CD4-positive, alpha-beta T cell treated with Interleukin-10 for 1 hour (primary cell): ENCODE results near the gene DYNLRB1.

ENCODE experiments used
- DNase-seq: peaks from one replicate; pipeline ENCODE4 v3.0.0-alpha.2; 2020

The DYNLRB1 gene

DNA sequence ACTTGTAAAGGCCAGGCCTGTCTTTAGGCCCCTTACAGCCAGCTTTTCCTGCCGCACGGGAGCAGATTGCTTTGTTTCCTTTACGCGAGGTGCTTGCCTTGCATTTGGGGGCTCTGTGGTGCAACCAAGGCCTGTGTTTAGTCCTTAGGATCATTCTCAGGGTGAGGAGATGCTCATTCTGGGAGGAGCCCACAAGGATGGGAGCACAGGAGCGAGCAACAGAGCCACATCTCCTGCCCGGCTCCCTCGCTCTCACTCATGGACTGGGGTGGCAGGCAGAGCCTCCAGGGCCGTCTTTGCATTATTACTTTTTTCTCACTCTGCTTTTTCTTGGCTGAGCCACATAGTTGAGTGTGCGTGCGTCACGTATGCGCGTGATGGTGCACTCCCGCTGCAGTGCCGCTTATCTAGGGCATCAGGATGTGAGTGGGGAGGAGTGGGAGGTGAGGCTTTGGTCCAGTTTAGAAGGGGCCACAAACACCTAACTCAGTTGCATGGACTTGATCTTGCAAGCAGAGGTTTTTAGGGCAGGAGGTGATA, 19.1 kb downstream of the DYNLRB1 start:
- no peak for DNase-seq

DNA sequence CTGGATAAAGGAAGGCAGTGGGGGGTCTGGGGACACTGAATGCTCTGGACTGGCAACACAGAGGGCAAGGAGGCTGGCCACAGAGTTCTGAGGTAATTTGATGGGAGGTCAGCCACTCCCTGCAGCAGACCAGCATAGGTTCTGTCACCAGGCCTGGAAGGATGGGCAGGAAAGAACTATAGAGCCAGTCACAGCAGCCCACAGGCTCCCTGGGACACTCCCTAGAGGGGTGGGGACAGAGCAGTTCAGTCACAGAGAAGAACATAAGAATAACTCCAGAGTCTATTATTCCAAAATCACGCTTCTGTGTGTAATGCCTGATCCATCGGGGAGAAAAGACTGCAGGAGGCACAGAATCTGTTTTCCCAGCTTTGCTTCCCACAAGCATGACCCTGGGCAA, 19.6 kb downstream of the DYNLRB1 start:
- DNase-seq = no peak

DNA sequence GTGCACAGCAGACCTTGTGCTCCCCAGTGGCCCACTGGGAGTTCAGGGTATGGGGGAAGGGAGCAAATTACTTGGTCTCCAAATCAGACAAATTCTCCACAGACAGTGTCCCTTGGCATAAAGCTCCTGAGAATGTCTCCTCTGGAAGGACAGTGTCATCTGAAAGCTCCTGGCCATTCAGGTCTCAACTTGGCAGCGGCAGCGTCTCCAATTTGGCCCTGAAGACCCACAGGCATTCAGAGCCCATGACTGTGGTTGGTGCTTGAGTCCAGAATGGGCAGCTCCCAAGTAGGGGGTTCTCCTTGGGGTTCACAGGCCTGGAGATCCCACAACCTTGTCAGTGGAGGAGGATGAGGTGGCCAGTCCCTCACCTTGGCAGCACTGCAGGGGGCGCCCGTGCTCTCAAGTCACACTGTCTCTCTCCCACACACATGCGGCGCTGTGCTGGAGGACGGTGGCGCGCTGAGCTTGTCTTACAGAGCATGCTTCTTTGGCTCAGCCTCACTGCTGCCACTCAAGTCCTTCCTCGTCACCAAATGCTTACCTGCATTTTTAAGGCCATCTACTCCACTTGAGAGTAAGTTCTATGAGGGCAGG, 20.7 kb downstream of the DYNLRB1 start:
- peak; percentile 59 for DNase-seq

DNA sequence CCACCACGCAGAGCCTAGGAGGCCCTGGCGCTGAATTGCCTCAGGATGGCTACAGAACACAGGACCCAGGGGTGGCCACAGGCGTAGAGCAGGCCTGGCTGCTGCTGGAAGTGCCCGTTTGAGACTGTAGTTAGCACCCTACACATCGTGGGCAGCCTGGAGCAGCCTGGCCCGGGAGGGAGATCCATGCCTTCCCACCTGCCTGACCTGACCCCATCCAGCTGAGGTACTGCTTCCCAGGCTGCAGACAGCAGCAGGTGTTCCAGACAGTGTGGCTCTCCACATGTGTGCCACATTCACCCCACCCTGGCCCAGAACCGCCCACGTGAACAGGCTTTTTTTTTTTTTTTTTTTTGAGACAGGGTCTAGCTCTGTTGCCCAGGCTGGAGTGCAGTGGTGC, 21.4 kb downstream of the DYNLRB1 start:
- DNase-seq = no peak

DNA sequence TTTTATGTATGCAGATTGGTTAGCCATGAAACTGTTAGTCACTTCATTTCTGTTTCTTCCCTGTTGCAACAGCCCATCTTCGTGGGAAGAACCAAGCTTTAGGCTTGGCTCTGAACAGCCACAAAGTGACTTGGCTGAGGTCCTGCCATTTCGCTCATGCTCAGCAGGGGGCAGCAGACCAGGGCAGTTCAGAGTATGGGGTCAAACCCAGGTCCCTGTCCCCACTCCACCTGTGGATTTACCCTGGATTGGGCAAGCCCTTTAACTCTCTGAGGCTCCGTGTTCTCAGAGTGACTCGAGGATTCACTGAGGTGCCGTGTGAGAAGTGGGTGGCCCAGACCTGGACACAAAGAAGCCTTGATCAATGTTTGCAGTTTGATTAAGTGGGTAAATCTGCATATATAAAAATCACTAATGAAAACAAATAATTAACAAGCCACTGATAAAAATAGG, 22.5 kb downstream of the DYNLRB1 start:
- peak; percentile 65 for DNase-seq

DNA sequence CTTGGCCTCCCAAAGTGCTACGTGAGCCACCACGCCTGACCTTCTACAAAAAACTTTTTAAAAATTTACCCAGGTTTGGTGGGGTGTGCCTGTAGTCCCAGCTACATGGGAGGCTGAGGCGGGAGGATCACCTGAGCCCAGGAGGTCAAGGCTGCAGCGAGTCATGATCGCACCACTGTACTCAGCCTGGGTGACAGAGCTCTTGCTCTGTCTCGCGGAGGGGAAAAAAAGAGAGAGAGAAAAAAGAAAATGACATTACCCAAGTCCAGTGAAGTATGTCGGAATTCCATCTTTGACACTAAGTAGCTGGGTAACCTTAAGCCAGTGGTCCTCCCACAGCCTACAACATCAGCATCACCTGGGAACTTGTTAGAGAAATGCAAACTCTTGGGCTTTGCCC, 23.5 kb downstream of the DYNLRB1 start:
- DNase-seq = no peak

DNA sequence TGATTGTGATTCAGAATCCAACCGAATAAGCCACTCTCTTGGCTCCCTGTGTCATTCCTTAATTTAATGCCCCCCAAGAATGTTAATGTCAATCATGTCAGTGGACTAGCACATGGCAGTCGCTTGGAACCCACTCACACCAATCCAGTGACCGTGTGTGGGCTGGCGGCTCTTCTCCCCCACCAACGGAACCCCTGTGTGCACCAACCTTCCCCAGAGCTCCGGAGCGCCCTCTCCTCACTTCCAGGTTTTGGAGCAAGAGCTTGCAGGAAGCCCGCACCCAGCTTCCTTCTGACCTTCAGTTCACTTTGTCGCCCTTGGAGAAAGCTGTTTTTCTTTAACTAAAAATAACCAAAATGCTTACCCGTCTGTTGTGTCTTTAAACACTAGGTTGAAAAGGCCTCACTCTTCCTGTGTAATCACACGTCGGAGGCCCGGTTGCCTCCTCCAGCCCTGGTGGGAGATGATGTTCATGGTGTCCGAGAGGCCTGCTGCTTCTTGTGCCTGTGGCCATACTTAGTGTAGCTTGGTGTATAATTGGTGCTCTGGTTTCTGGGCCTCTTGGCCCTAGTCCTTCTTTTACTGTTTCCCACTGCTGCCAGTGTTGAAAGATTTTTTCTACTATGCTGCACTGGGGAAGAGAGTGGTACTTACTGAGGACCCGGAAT, 24.5 kb downstream of the DYNLRB1 start:
- no peak for DNase-seq

DNA sequence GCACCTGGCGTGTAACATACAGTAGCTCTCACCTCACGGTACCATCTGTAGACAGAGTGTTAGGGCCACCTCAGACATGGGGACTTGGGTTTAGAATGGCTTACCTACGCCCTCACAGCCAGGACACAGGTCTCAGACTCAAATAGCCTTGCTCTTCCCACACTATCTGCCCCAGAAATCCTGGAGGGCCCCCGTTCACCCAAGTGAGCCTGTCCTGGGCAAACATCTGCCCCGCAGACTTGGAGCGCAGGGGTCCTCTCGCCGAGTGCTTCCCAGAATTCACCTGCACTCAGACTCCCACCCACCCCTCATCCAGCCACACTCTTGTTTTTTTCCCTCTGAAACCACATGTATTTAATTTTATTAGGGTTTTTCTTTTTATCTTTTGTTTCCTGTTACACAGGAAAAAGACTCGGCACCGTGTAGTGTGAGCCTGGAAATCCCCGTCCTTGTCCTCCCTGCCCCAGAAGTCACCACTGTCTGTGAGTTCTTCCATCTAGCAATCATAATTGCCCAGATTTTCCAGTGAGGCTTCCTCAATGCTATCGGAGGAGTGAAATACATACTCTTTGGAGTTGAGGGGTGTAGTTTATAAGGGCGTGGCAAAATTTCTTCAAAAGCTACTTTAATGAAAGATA, 25.2 kb downstream of the DYNLRB1 start:
- DNase-seq = peak; percentile 66

DNA sequence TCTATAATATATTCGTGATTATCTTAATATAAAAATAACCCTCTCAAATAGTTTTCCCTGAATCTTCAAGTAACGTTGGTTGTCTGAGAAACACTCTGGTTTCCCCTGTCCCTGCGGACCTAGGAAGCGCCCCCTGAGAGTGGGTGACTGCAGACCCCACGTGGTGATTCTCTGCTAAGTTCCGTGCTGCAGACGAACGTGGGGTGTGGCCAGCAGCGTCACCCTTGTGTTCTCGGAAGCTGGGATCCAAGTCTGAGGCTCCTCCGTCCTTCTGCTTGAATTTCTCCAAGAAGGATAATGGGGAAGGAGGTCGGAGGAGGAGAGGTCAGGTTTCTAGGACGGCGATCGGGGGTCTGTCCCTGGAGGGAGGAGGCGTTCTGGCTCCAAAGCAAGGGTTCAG, 25.7 kb downstream of the DYNLRB1 start:
- no peak for DNase-seq

DNA sequence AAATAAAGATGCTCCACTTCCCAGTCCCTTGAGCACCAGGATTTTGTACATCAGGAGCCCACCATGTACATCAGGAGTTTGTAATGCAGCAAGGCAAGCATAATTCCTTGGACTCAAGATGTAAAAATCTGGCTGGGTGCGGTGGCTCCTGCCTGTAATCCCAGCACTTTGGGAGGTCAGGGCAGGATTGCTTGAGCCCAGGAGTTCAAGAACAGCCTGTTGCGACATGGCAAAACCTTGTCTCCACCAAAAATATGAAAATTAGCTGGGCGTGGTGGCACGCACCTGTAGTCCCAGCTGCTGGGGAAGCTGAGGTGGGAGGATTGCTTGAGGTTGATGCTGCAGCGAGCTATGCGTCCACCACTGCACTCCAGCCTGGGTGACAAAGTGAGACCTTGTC, 26.2 kb downstream of the DYNLRB1 start:
- DNase-seq = no peak

DNA sequence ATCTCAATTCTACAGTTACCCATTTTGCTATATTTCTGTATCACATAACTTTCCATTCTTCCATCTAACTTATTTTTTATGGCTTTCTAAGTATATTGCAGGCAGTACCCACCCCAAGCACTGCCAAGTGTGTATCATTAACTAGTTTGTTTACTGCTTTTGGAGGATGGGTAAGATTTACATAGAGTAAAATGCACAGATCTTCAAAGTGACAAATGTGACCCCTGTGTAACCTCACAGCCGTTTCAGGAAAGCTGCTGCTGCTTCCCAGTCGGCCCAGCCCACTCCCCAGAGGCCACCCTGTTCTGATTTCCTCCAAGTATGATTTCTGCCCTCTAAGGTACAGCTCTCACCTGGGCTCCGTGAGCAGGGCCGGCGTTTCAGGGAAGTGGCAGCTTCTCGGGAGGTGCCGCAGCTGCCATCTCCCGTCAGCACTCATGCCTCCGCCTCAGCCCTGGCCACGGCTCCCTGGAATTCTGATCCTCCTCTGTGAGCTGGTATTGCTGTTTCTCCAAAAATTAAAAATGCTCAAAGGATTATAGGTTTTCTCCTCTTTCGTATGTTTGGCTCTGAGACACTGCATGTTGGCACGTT, 27.3 kb downstream of the DYNLRB1 start:
- DNase-seq = no peak

DNA sequence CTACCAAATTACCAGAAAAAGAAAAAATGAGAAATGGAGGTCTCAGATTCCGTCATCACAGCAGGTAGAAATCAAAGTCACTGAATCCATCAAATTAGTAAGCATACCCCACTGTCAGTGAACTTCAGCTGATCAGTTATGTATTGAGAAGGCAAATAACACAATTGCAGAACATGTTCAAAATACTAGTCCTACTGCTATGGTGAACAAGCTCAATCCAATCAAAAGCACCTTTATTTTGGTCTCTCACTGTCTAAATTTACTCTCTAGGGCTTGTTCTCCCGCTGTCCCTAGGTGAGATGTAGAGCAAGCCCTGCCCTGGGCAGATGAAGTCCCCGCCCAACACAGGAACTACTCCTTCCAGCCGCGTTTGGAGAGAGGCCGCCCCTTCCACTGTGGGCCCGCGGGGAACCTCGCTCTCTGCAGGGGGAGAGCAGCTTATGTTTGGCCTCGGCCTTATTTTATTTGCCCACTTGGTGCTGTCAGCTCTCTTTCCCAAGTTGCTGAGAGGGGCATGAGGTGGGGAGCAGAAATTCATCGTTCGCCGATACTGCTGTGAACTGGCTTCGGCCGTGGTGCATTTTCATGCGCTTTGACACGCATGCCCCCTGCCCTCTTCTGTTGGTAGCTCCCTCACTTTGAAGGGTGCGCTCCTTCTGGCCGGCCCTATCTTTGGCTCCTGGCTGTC, 28.0 kb downstream of the DYNLRB1 start:
- peak; percentile 31 for DNase-seq

DNA sequence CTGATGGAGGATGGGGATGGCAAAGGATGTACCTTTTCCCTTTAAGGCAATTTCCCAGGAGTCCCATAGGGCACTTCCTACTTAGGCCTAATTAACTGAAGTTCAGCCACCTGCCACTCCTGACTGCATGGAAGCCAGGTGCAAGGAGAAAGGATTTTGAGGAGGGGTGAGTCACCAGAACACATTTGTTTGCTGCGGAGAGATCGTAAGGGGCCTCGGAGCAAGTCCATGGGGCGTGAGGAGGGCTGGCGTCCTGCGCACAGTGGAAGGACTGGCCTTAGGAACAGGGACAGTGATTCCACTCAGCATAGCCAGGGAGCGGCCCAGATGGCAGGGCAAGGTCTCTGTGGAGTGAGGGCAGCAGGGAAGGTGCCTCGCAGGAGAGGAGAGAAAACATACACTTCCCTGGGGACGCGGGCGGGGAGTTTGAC, 30.5 kb downstream of the DYNLRB1 start:
- no peak for DNase-seq

DNA sequence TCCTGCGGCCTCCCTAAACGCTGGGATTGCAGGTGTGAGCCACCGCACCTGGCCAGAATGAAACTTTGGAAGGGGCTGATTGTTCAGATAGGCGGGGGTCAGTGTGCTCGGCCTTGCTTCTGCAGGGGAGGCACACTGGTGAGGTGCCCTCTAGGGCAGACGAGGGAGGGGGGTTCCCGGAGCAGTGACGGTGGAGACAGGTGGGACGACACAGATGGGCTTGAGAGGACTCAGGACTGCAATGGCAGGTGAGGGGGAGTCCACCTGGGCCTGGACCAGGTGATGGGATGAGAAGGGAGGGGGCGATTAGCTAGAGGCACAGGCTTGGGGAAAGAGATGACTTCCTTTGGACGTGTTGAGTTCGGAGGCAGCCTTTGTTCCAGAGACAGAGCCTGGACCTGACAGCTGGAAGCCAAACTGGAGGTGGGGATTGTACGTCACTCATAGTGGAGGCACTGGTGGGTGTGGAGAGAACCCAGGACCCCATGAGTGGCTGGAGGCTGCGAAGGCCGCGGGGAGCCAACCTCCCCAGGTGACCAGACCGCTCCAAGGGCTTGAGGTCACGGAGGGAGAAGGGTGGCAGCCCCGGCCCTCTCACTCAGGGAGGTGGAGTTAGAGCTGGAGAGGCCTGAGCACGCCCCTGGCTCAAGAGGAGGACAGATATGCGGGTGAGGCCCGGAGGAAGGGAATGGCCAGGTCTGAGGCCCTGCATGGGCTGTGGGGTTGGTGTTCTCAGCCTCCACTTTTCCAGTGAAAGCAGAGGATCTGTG, 31.8 kb downstream of the DYNLRB1 start:
- no peak for DNase-seq

DNA sequence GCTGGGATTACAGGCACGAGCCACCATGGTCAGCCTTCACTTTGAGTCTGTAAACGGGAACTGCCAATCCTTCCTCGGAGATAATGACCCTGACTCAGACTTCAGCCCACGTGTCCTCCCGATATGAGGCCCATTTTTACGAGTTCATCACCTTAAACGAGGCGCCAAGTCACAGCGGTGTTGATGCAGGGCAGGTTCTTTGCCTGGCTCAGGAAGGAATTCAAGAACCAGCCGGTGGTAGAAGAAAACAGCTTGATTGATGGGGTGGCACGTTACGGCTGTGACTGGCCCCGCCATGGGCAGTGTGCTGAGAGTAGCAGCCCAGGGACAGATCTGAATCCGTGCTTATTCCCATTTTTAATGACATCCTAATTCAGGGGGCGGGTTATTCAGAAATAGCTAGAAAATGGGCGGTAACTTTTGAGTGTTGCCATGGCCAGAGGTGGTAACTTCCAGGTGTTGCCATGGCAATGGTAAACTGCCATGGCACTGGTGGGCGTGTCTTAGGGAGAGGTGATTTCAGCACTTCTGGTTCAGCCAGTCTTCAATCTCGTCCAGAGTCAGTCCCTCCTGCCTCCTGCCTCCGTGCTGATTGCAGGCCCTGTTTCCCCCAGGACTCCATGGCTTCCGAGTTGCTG, 33.2 kb downstream of the DYNLRB1 start:
- peak; percentile 12 for DNase-seq

DNA sequence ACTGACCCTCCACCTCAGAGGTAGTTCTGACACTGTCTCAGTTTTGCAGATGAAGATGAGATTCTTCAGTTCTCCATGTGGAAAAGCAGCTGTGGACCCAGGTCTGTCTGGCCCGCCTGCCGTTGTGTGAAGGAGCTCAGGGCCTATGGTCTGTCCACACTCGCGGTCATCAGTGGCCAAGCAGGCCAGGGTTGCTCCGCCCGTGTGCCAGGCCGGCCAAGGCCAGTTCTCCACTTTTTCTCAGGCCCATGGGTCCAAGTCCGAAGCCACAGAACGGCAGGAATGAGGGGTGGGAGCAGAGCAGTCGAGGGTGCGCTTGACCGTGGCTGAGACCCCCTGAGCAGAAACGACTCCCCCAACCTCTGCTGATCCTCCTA, 33.7 kb downstream of the DYNLRB1 start:
- DNase-seq = no peak

DNA sequence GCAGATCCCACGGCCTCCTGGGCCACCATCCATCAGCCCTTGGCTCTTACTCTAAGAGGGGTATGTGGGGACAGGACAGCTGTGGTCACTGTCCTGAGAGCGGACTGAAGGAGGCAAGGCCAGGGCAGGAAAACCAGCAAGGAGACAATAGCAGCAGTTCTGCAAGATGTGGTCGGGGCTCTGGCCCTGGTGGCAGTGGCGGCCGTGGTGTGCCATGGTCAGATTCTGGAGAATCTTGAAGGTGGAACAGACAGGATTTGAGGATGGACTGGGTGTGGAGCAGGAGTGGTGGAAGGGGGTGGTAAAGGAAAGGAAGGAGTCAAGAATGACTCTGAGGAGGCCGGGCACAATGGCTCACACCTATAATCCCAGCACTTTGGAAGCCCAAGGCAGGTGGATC, 36.3 kb downstream of the DYNLRB1 start:
- DNase-seq = no peak

DNA sequence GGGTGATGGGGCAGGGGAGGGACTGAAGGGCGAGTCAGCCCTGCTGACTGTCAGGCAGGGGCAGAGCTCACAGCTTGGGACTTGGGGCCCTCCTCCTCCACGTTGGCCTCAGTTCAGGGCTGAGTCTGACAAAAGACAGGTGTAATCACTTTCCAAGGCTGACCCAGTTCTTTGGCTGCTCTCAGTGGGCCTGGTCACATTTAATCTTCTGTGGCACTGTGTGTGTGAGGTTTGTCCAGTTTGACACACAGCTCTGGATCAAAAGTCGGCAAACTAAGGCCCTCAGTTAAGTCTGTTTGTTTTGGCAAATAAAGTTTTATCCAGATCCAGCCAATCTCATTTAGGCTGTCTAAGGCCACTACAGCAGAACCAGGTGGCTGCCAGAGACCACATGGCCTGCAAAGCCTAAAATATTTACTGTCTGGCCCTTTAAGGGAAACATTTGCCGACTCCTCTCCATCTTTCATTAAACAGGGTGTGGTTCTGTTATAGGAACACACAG, 37.2 kb downstream of the DYNLRB1 start:
- DNase-seq = no peak

DNA sequence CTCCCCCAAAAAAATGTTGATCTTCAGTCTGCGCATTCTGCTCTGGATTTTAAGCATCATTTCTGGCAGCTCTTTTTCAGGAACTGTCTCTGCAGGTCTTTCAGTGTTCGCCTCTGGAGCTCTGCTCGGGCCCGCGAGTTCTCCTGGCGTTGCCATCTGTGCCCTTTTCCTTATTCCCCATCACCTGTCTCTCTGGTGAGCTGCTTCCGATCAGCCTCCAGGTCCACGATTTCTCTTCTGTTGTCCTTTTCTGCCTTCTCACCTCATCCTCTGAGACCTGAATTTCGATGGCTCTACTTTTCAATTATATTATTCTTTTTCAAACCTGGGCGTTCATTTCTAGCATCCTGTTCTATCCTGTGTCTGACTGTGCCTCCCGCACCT, 41.7 kb downstream of the DYNLRB1 start:
- no peak for DNase-seq

DNA sequence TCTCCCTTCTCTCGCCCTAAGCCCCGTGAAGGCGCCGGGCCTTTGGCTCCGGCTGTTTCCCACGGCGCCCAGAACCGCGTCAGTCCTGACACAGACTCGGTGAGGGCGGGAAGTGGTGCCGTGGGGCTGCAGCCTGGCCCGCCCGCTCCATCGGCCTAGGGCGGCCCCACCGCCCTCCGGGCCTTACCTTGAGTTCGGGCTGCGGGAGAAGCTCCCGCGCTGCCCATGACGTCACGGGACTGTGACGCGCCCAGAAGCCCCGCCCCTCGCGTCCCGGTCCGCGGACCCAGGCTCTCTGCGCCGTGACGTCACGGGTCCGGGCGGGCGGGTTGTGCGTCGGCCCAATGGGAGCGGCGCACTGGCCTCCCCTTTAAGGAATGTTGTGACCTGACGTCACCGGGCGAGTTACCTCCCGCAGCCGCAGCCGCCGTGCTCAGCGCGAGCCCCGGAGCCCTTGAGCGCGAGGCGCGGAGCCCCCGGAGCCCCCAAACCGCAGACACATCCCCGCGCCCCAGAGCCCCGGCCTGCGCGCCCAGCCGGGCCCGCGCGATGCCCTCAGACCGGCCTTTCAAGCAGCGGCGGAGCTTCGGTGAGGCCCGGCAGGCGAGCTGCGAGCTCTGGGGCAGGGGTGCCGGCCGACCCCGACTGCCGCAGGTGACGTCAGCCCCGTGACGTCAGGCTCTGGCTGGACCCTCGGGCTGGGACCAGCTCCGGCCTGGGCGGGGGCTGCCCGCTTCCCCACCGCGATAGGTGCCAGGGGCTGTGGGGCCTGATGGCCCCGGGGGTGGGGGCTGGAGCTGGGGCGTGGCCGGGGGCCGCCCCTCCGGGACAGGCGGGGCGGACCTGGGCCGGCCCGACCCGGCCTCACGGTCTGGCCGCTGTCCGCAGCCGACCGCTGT, 42.3 kb downstream of the DYNLRB1 start, which contains the start of gene MAP1LC3A:
Gene MAP1LC3A, plus strand, starts transcription at position 399 of the 899 bp plus-strand sequence. Its CDS starts 151 bp downstream, at position 550.
- DNase-seq = peak; percentile 97
